Fibroblast of gingiva (primary cell): ENCODE results near the gene CLIC4.
"Not testable (repeated sequence)": the region's sequence is repeated elsewhere in the genome, so short reads cannot be mapped to it uniquely, and the experiment has no call there.

ENCODE experiments used
- DNase-seq: peaks from one replicate; pipeline ENCODE4 v3.0.0-alpha.2; 2011; ENCODE audit warnings: low read depth

CLIC4 gene

GRCh38 chr1:24744911-24745710 is at the start of gene CLIC4:
TSS of gene CLIC4 (plus strand) at chr1:24745447. CDS start at chr1:24745554, 107 bp downstream.
- DNase-seq, result peak; percentile 100

- DNase-seq, result no peak
Observed at GRCh38 chr1:24696041-24696755, 49.0 kb upstream of the CLIC4 start.

- no peak for DNase-seq
Observed at GRCh38 chr1:24696756-24697330, 48.4 kb upstream of the CLIC4 start.

- DNase-seq, result not testable (repeated sequence)
Observed at GRCh38 chr1:24697453-24698001, 47.7 kb upstream of the CLIC4 start.

GRCh38 chr1:24698326-24698725 is 46.9 kb upstream of the CLIC4 start:
- DNase-seq, result not testable (repeated sequence)

GRCh38 chr1:24699628-24700027 is 45.6 kb upstream of the CLIC4 start:
- no peak for DNase-seq

GRCh38 chr1:24702511-24703293 is 42.5 kb upstream of the CLIC4 start:
- no peak for DNase-seq

GRCh38 chr1:24704411-24705259 is 40.6 kb upstream of the CLIC4 start:
- no peak for DNase-seq

GRCh38 chr1:24705260-24706073 is 39.8 kb upstream of the CLIC4 start:
- peak; percentile 74 for DNase-seq

- DNase-seq, result not testable (repeated sequence)
Observed at GRCh38 chr1:24706074-24706389, 39.2 kb upstream of the CLIC4 start.

- DNase-seq, result no peak
Observed at GRCh38 chr1:24707687-24708086, 37.6 kb upstream of the CLIC4 start.

- no peak for DNase-seq
Observed at GRCh38 chr1:24708938-24709337, 36.3 kb upstream of the CLIC4 start.

GRCh38 chr1:24709791-24710441 is 35.3 kb upstream of the CLIC4 start:
- no peak for DNase-seq

GRCh38 chr1:24711329-24711728 is 33.9 kb upstream of the CLIC4 start:
- no peak for DNase-seq

- DNase-seq, result no peak
Observed at GRCh38 chr1:24713176-24713575, 32.1 kb upstream of the CLIC4 start.

GRCh38 chr1:24713736-24714135 is 31.5 kb upstream of the CLIC4 start:
- DNase-seq, result no peak

GRCh38 chr1:24714859-24715520 is 30.3 kb upstream of the CLIC4 start:
- DNase-seq, result peak; percentile 54

GRCh38 chr1:24715658-24716057 is 29.6 kb upstream of the CLIC4 start:
- no peak for DNase-seq
